ENCODE data around the gene UBR3. TPM values are rescaled to one million over a fixed set of nuclear protein-coding genes. Genes with fewer than 3 reads are reported as not detected.

UBR3 gene
- total and polyA plus RNA-seq, 2 of the 4 experiments (the other 2 are of a cell fraction): 10.0 to 33.9 TPM

GRCh38 chr2:170086751-170087412 lies 259.6 kb downstream of the UBR3 start:
- Histone ChIP-seq H3K18ac (ENCODE audit: low read depth, low read length) (no peak overlapping the region), H2BK5ac (ENCODE audit: low read depth, low read length, poor library complexity, severe bottlenecking) (no peak overlapping the region), H4K5ac (ENCODE audit: low read depth, low read length) (no peak overlapping the region), H3K9me3 (ENCODE audit: control insufficient read depth, insufficient read depth, low read length) (peaks cover 2% of the 10 kb centered on the region; the same call in 1 of the 2 replicates), H3K36me3 (ENCODE audit: control insufficient read depth, insufficient read depth, low read length) (no peaks in the 10 kb centered on the region), H3K27me3 (ENCODE audit: control insufficient read depth, insufficient read depth, low read length) (no peaks in the 10 kb centered on the region), H4K91ac (ENCODE audit: insufficient read depth, low read depth, low read length) (no peak overlapping the region), H3K4me3 (ENCODE audit: insufficient read depth, low read depth, low read length) (no peak overlapping the region), H2BK20ac (ENCODE audit: low read depth, low read length) (no peak overlapping the region), H3K9me1 (ENCODE audit: insufficient read depth, low read length) (0 out of 2 replicates have a peak, but pooled peaks cover 3% of the 10 kb centered on the region), H3K23ac (ENCODE audit: low read depth, low read length) (no peak overlapping the region), H4K8ac (ENCODE audit: low read depth in 2 of 2, low read length in 2 of 2) (no peak overlapping the region), H2BK120ac (ENCODE audit: low read depth, low read length) (no peak overlapping the region), H3K27ac (ENCODE audit: insufficient read depth, low read length) (no peak overlapping the region), H3K14ac (replicated peaks; ENCODE audit: low read depth, low read length) (no peak overlapping the region), H4K20me1 (ENCODE audit: insufficient read depth, low read length) (no peaks in the 10 kb centered on the region), H2BK15ac (ENCODE audit: low read depth, low read length) (no peak overlapping the region), H3K4ac (ENCODE audit: low read depth, low read length) (no peak overlapping the region), H3K56ac (ENCODE audit: extremely low read depth, insufficient read depth, low read length) (no peak overlapping the region), H2AFZ (replicated peaks; ENCODE audit: low read length, poor library complexity) (no peak overlapping the region), H3K4me2 (ENCODE audit: low read depth, low read length) (no peak overlapping the region), H2AK9ac (replicated peaks; ENCODE audit: low read depth, low read length, poor library complexity) (no peak overlapping the region), H3K79me1 (ENCODE audit: low read depth in 1 of 2, low read length in 2 of 2) (no peaks in the 10 kb centered on the region), H3K4me1 (ENCODE audit: control insufficient read depth, insufficient read depth, low read length) (no peaks in the 10 kb centered on the region), H2AK5ac (ENCODE audit: low read depth, low read length) (no peak overlapping the region), H3K9ac (ENCODE audit: low read depth, low read length) (no peak overlapping the region)
- 33% methylated on average over 1 of the region's 2 CpGs; no CpG with 5 or more reads in 1 of the 2 experiments for WGBS, 2 experiments (ENCODE audit: extremely low coverage in 2 of 2, insufficient read length in 1 of 2)
- TF ChIP-seq CTCF (conservative IDR thresholded peaks at IDR 0.05; ENCODE audit: low read depth, low read length) (no peak), MXI1 (IDR thresholded peaks at IDR 0.05; ENCODE audit: borderline replicate concordance, low read depth, low read length) (no peak), NFE2L2 (IDR thresholded peaks at IDR 0.05; ENCODE audit: low read depth, low read length) (no peak), RFX5 (IDR thresholded peaks at IDR 0.05; ENCODE audit: low read depth, low read length) (no peak), POLR2A (IDR thresholded peaks at IDR 0.05; ENCODE audit: low read depth, low read length) (no peak)
- intact Hi-C loops (cut with micrococcal nuclease) (no loop called here), dilution Hi-C loops (cut with HindIII; ENCODE audit: low sequenced_read_pairs, unreplicated experiment) (no loop called here), in situ Hi-C loops (cut with MboI; ENCODE audit: low sequenced_read_pairs) (no loop called here)
- BruUV-seq (replicated peaks): no TSS peak
- ChIA-PET CTCF (no interaction called here), POLR2A (ENCODE audit: unreplicated experiment) (no interaction called here)
- ATAC-seq (ENCODE audit: low read depth) (no peak), DNase-seq (no peak)
